Measurements from ENCODE around the gene MST1.
"Not testable (repeated sequence)": the region's sequence is repeated elsewhere in the genome, so short reads cannot be mapped to it uniquely, and the experiment has no call there.

Gene MST1

GRCh38 chr3:49700453-49701128, 11.3 kb upstream of the MST1 start:
- no peak for DNase-seq

DNA sequence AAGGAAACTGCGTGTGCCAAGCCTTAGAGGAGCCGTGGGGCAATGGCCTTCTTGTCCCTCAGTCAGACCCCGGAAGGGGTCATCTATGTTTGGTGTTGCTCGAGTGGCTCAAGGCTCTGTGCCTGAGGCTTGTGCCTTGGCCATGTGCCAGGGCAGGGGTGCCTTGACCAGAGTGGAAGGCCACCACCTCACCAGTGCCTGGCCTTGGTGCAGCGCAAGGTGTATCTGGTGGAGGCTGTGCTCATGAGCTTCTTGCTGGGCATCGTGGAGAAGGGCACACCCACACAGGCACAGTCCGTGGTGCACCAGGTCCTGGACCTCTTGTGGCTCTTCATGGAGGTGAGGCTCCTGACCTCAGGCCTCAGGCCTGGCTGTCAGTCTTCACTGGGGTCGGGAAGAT, 10.7 kb upstream of the MST1 start:
- no peak for DNase-seq

- no peak for DNase-seq
Measured at GRCh38 chr3:49699281-49699979, 10.2 kb upstream of the MST1 start.

DNA sequence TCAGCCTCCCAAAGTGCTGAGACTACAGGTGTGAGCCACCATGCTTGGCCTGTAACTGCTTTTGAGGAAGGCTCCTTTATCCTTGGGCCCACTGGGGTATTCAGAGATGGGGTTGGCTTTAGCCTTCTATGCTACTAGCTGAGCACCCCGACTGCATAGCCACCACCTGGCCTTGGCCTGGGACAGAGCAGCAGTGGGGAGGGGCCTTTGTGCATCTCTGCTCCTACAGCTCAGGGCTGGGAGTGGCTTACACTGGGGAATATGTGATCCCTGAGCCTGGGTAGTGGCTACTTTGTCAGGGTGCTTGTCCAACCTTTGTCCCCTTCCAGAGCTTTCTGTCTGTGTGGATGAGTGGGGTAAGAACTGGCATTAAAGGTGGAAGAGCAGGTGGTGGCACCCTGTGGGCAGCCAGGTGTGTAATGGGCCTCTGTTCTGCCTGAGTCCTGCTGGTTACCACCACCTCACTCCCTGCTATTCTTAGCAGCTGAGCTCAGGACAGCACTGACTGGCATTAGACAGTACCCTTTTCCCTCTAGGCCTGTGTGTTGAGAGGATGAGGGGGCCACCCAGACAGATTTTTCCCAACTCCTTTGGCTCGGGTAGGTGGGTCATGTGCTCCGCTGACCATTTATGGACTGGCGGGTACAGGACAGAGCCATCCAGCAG, 6.2 kb upstream of the MST1 start:
- not testable (repeated sequence) for DNase-seq

DNA sequence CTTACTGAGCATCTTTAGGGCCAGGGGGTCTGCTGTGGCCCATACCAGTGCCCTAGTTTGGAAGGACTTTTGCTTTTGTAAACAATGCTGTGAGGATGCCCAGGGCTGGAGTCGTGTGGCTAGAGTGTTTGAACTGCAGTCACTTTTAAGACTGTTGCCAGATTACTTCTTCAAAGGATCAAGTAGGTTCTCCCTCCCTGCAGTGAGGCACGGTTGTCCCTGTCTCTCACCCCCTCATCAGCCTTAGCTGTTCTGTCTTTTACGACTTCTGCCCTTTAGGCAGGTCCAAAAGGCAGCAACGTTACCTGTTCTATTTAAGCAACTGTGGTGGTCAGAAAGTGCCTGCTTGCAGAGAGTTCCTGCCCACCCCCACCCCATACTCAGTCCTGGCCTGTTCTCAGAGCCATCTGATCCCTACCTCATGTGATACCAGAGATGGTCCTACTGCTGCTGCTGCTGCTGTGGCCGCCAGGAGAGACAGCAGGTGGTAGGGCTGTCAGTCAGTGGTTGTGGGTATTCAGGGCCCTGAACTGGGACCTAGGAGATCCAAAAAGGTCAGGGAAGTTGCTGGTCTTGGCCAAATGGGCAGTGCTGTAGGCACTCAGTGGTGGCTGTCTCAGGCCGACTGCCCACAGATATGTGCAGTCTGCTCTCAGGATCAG, 5.3 kb upstream of the MST1 start:
- not testable (repeated sequence) for DNase-seq

DNA sequence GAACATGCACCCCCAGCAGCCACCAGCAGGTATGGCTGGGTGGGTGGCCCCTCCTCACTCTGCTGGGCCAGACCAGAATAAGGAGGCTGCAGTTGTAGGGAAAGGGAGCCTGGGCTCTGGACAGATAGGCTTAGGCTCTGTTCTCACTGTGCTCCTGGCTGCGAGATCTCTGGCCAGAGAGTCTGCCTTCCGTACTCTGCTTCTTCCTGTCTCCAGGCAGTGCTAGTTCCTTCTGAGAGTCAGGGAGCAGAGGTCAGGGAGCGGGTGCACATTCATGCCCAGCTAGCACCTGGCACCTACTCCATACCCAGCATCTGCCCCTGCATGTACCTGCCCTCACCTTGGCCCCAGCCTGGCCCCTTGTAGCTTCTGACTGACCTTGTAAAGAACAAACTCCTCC, 2.2 kb upstream of the MST1 start:
- not testable (repeated sequence) for DNase-seq

DNA sequence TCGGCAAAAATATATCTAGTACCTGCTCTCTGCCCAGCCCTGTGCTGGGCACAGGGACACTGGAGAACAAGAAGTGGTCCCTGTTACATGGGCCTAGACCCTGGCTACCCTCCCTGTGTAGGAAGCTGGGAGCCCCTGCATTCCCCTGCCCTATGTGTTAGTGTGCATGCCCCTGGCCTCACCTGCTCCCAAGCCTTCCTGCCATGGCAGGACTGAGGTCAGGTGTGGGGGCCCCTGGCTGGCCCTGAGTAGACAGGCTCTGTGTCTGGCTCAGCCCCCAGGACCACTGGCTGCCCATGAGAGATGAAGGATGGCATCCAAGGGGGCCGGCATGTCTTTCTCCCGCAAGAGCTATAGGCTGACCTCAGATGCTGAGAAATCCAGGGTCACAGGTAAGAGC, 1.6 kb upstream of the MST1 start:
- DNase-seq, result not testable (repeated sequence)

- not testable (repeated sequence) for DNase-seq
Measured at GRCh38 chr3:49689908-49690624, 792 bp upstream of the MST1 start.

DNA sequence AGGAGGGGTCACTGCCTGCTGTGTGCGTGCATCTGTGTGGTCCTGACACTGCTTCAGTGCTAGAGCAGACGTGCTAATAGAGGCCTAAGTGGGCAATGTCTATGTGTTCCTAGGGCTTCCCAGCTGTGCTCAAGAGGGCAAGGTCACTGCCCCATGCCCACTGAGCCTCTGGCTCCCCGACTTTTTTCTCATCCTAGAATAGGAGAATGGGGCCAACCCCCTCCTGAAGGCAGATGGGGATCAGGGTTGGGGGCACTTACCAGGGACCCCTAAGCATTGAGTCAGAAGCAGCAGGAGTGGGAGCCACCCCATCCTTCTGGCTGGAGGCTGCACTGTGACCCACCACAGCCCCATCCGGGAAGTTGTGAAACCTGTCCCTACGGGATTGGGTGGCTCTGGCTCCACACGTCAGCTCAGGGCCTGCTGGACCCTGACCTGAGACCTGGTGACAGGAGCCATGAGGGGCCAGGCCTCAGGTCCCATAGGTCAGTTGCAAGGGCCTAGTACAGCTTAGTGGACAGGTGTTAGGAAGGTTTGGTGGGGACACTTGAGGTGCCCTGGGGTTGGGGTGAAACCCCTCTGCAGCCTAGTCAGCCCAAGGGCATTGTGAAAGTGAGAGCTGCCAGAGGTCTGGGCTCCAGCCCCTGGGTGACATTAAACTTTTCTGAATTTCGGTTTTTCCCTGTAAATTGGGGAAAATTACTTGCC, 782 bp downstream of the MST1 start:
- not testable (repeated sequence) for DNase-seq

GRCh38 chr3:49687424-49687795, 1.9 kb downstream of the MST1 start:
- DNase-seq, result not testable (repeated sequence)

DNA sequence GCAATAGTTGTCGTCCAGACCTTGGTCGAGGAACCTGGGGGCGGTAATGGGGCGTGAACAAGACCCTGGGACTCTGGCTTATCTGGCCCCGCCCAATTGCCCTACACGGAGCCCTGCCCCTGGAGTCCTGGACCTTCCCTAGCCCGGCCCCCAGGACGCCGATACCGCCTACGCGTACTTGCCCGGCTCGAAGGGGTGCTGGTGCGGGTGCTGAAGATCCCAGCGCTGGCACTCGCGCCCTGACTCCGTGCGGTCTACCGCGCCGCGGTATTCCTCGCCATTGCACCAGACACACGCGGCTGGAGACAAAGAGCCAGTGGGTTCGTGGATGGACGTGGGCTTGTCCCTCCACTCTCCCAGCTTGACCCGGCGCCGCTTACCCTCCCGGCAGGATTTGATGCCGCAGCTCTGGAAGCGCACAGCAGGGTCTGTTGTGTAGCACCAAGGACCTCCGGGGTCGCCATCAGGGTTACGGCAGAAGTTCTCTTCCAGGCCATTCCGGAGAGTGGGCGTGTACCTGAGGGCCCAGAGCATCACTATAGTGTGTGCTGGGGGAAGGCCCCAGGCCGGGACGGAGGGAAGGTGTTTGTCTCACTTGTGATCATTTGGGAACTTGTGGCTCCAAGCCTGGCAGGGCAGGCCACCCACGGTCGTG, 2.4 kb downstream of the MST1 start:
- DNase-seq, result not testable (repeated sequence)

GRCh38 chr3:49686346-49686745, 2.9 kb downstream of the MST1 start:
- not testable (repeated sequence) for DNase-seq

- not testable (repeated sequence) for DNase-seq
Measured at GRCh38 chr3:49685846-49686245, 3.4 kb downstream of the MST1 start.

DNA sequence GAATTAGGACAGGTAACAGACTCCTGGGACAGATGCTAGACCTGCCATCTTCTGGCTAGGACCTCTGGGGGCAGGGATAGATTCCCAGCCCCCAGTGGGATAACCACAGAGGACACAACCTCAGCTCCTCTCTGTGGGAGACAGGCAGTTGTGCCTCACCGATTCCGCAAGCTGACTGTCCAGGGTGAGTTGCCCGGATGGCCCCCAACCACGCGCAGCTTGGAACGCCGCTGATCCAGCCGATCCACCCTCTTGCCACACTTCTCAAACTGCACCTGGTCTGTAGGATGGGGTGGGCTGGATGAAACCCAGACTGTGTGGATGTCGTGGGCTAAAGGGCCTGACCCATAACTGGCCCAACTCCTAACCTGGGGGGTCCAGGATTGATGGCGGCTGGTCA, 4.2 kb downstream of the MST1 start:
- not testable (repeated sequence) for DNase-seq

GRCh38 chr3:49684453-49684852, 4.8 kb downstream of the MST1 start:
- not testable (repeated sequence) for DNase-seq

GRCh38 chr3:49683162-49683561, 6.1 kb downstream of the MST1 start:
- DNase-seq, result no peak

DNA sequence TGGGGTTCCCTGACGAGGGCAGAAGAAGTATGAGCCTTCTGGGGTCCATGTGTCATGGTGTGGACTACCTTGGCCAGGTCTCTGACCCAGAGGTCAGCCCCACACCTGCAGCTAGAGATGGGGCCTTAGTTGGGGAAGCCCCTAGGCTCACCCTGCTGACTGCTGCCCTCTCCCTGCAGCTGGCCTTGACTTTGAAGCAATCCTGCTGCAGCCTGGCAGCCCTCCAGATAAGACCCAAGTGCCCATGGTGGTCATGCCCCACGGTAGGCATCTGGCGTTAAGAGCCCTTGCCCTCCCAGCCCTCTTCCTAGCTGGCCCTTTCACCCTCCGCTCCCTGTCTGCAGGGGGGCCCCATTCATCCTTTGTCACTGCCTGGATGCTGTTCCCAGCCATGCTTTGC, 7.7 kb downstream of the MST1 start:
- no peak for DNase-seq

DNA sequence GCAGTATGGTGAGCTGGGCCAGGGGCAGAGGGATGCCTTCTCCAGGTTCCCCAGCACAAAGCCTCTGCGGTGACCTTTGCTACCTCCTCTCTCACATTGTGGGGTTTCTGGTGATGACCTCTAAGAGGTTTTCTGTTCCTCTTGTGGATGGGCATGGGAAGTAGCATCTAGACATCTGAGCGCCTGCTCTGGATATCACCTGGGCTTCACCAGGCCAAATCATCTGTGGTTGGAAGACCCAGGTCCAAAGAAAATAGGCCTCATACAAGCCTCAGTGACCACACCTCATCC, 8.1 kb downstream of the MST1 start:
- DNase-seq, result no peak

DNA sequence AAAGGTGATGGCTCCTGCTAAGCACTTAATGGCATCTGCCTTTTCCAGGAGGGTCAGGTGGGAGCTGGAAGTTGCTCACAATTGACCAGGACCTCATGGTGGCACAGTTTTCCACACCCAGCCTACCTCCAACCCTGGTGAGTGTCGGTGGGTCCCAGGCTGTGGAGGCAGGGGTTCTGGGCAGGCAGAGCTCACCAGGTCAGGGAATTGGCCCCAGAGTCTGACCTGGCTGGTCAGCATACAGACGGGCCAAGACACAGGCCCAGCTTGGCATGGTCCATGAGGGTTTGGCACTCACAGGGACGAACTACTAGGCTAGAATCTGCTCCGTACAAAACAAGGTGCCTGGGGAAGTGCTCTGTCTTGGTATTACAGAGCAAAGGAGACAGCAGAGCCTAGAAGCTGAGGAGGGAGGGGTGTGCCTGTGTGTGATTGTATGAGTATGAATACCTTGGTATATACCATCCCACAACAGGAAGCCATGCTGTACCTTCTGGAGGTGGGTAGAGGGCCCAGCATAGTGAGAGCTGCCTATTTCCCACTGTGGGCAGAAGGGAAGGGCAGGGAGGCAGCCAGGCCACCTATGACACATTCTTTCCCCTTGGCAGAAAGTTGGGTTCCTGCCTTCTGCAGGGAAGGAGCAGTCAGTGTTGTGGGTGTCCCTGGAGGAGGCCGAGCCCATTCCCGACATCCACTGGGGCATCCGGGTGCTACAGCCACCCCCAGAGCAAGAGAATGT, 8.6 kb downstream of the MST1 start:
- DNase-seq, result no peak

GRCh38 chr3:49675912-49676311, 13.4 kb downstream of the MST1 start:
- DNase-seq, result no peak

DNA sequence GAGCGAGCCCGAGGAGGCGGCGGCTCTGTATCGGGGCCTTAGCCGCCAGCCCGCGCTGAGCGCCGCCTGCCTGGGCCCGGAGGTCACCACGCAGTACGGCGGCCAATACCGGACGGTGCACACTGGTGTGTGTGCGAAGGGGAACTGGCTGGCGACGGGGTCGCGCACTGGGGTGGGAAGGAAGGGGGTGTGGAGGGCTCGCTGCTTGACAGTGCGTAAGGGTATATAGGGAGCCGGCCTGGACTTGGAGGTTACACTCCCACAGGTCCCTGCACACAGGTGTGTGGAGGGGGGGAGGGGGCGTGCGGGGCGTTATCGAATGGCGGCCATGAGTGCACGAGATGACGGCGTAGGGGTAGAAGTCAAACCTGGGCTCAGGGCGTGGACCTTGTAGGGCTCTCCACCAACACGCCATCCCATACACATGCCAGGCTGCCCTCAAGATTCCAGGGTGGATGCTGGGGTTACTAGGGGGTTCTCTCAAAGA, 14.7 kb downstream of the MST1 start:
- no peak for DNase-seq
